BLaER1 treated with 17β-estradiol and CSF1 and Interleukin-3, amounts not matched to agents 10 nM and 100 nM (cell line): ENCODE data around the gene FARS2.
A peak's percentile ranks its signal among the peaks of the same experiment; 100 is the strongest.

Experiments used
- H3K27ac ChIP-seq, 11 experiments: shearing (Covaris generic); formaldehyde crosslinking; 2 replicates each; pipeline ENCODE4 v1.8.1; 2022
- H3K27me3 ChIP-seq, 11 experiments: shearing (Covaris generic); formaldehyde crosslinking; 2 replicates each; pipeline ENCODE4 v1.8.1; 2022
- H3K36me3 ChIP-seq, 11 experiments: shearing (Covaris generic); formaldehyde crosslinking; 2 replicates each; pipeline ENCODE4 v1.8.1; 2022
- H3K4me1 ChIP-seq, 10 experiments: shearing (Covaris generic); formaldehyde crosslinking; 2 replicates each; pipeline ENCODE4 v1.8.1; 2022
- H3K4me2 ChIP-seq, 11 experiments: shearing (Covaris generic); formaldehyde crosslinking; 2 replicates each; pipeline ENCODE4 v1.8.1; 2022
- H3K4me3 ChIP-seq, 10 experiments: shearing (Covaris generic); formaldehyde crosslinking; 2 replicates each; pipeline ENCODE4 v1.8.1; 2022
- H3K9ac ChIP-seq, 11 experiments: shearing (Covaris generic); formaldehyde crosslinking; 2 replicates each; pipeline ENCODE4 v1.8.1; 2022
- H3K9me3 ChIP-seq, 11 experiments: shearing (Covaris generic); formaldehyde crosslinking; replicated peaks in 1 of 11; 2 replicates each; pipeline ENCODE4 v1.8.1; 2022
- H4K20me1 ChIP-seq, 11 experiments: shearing (Covaris generic); formaldehyde crosslinking; 2 replicates each; pipeline ENCODE4 v1.8.1; 2022
- Cebpa-rat ChIP-seq, 11 experiments: shearing (Covaris generic); IDR thresholded peaks; 2 replicates each; pipeline ENCODE4 v1.8.1; 2022

The FARS2 gene

DNA sequence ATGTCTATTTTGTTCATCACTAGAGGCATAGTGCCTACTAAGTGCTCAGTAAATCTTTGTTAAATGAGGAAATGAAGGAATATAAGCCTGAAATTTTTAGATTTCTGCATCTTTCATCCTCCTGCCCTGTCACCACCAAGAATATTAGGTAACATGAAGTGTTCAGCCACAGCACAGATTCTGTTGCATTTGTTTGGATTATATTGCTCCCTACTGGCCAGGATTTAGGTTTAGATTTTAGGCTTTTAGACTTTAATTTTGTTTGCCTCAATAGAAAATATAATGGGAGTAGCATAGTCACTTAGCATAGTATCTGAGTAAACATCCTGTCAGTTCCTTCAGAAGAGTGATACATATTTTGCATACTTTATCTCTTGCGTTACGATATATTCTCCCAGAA lies 14.2 kb downstream of the FARS2 start:
- H3K27me3 ChIP-seq, result no peaks in the 10 kb centered on the region
- H4K20me1 ChIP-seq, result peaks cover 0 to 16% (median 0%) of the 10 kb centered on the region in 11 experiments; a peak in 5 of 22 replicates
- peaks cover 9 to 34% (median 21%) of the 10 kb centered on the region in 10 experiments for H3K4me1 ChIP-seq
- peaks cover 0 to 13% (median 0%) of the 10 kb centered on the region in 11 experiments; a peak in 4 of 22 replicates for H3K36me3 ChIP-seq
- H3K4me2 ChIP-seq, result no peak overlapping the region
- H3K4me3 ChIP-seq, result no peak overlapping the region
- no peak for TF ChIP-seq Cebpa-rat (IDR thresholded peaks at IDR 0.05)
- H3K9ac ChIP-seq, result no peak overlapping the region
- H3K27ac ChIP-seq, result no peak overlapping the region
- H3K9me3 ChIP-seq, result no peaks in the 10 kb centered on the region

- Histone ChIP-seq H3K27me3 (no peaks in the 10 kb centered on the region), H4K20me1 (peaks cover 0 to 11% (median 0%) of the 10 kb centered on the region in 11 experiments; a peak in 4 of 22 replicates), H3K27ac (no peak overlapping the region), H3K4me2 (no peak overlapping the region), H3K4me1 (peaks cover 9 to 34% (median 21%) of the 10 kb centered on the region in 10 experiments), H3K36me3 (peaks cover 0 to 13% (median 0%) of the 10 kb centered on the region in 11 experiments; a peak in 4 of 22 replicates), H3K9me3 (no peaks in the 10 kb centered on the region), H3K9ac (no peak overlapping the region), H3K4me3 (no peak overlapping the region)
- TF ChIP-seq Cebpa-rat (IDR thresholded peaks at IDR 0.05), result no peak
These were observed 15.3 kb downstream of the FARS2 start for GRCh38 chr6:5276581-5276980.

DNA sequence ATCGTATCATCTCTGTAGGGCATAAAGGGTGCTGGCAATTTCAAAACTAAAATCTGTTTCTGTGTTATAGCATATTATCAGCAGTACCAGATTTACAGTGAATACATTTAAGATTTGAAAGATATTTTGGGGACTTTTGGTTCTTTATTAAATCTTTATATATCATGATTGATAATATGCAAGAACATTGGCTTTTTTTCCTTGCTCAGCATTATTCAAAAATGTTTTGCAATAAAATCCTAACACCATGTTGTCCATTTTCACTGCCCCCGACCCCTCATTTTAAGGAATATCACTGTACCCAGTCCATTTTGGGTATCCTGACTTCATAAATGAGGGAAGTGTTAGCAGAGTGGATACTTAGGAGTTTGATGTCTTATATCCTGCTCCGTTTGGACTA lies 16.3 kb downstream of the FARS2 start:
- H3K4me3 ChIP-seq, result no peak overlapping the region
- TF ChIP-seq Cebpa-rat (IDR thresholded peaks at IDR 0.05), result no peak
- H3K27ac ChIP-seq, result no peak overlapping the region
- peaks cover 0 to 13% (median 0%) of the 10 kb centered on the region in 11 experiments; a peak in 4 of 22 replicates for H3K36me3 ChIP-seq
- H3K4me2 ChIP-seq, result no peak overlapping the region
- no peak overlapping the region for H3K9ac ChIP-seq
- H3K4me1 ChIP-seq, result peaks cover 9 to 34% (median 21%) of the 10 kb centered on the region in 10 experiments
- no peaks in the 10 kb centered on the region for H3K9me3 ChIP-seq
- peaks cover 0 to 11% (median 0%) of the 10 kb centered on the region in 11 experiments; a peak in 4 of 22 replicates for H4K20me1 ChIP-seq
- no peaks in the 10 kb centered on the region for H3K27me3 ChIP-seq

DNA sequence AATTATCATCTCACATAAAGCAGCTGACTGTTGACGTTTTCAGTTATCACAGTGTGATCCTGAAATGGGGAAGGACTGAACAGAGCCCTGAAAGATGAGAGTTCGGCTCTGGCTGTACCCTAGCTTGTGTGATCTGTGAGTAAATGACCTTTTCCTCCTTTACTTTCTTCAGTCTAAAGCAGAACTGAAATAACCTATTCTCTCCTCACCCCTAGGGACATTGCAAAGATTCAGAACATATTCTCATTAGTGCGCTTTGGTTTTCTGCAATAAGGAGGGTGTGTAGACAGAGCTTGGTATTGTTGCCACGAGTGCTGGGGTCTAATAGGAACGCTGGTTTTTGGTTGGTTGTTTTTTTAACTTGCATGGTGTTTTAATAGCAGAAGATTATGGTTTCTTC lies 16.7 kb downstream of the FARS2 start:
- Histone ChIP-seq H3K36me3 (peaks cover 0 to 13% (median 0%) of the 10 kb centered on the region in 11 experiments; a peak in 4 of 22 replicates), H3K4me2 (peak overlapping the region in 2 of 11 experiments; percentile 3 to 10; a peak in 4 of 22 replicates), H3K4me1 (peaks cover 12 to 33% (median 19%) of the 10 kb centered on the region in 10 experiments), H3K27me3 (no peaks in the 10 kb centered on the region), H3K9me3 (no peaks in the 10 kb centered on the region), H3K9ac (no peak overlapping the region), H3K4me3 (no peak overlapping the region), H3K27ac (no peak overlapping the region), H4K20me1 (peaks cover 0 to 11% (median 0%) of the 10 kb centered on the region in 11 experiments; a peak in 4 of 22 replicates)
- no peak for TF ChIP-seq Cebpa-rat (IDR thresholded peaks at IDR 0.05)

GRCh38 chr6:5278565-5279120 lies 17.3 kb downstream of the FARS2 start:
- no peaks in the 10 kb centered on the region for H3K9me3 ChIP-seq

GRCh38 chr6:5279891-5280338 lies 18.6 kb downstream of the FARS2 start:
- peaks cover 0 to 7% (median 0%) of the 10 kb centered on the region in 11 experiments; a peak in 3 of 22 replicates for H3K36me3 ChIP-seq
- TF ChIP-seq Cebpa-rat (IDR thresholded peaks at IDR 0.05), result no peak
- H3K4me1 ChIP-seq, result peaks cover 0 to 21% (median 10%) of the 10 kb centered on the region in 10 experiments; a peak in 12 of 20 replicates
- H3K9me3 ChIP-seq, result no peaks in the 10 kb centered on the region
- no peak overlapping the region for H3K9ac ChIP-seq
- H4K20me1 ChIP-seq, result peaks cover 0 to 10% (median 5%) of the 10 kb centered on the region in 11 experiments; a peak in 7 of 22 replicates
- no peak overlapping the region for H3K27ac ChIP-seq
- no peak overlapping the region for H3K4me3 ChIP-seq
- H3K27me3 ChIP-seq, result no peaks in the 10 kb centered on the region
- no peak overlapping the region for H3K4me2 ChIP-seq

More at GRCh38 chr6:5278565-5279120, 17.3 kb downstream of the FARS2 start:
- H3K4me2 ChIP-seq, result peak overlapping the region in 4 of 11 experiments; percentile 1 to 28 (median 10); a peak in 4 of 22 replicates
- H3K4me3 ChIP-seq, result no peak overlapping the region
- peaks cover 10 to 33% (median 16%) of the 10 kb centered on the region in 10 experiments; a peak in 19 of 20 replicates for H3K4me1 ChIP-seq
- H3K9ac ChIP-seq, result no peak overlapping the region
- peaks cover 0 to 13% (median 0%) of the 10 kb centered on the region in 11 experiments; a peak in 4 of 22 replicates for H3K36me3 ChIP-seq
- peaks cover 0 to 11% (median 0%) of the 10 kb centered on the region in 11 experiments; a peak in 5 of 22 replicates for H4K20me1 ChIP-seq
- no peak overlapping the region for H3K27ac ChIP-seq
- no peaks in the 10 kb centered on the region for H3K27me3 ChIP-seq
- TF ChIP-seq Cebpa-rat (IDR thresholded peaks at IDR 0.05), result no peak

- no peak overlapping the region for H3K4me3 ChIP-seq
- H3K27ac ChIP-seq, result no peak overlapping the region
- TF ChIP-seq Cebpa-rat (IDR thresholded peaks at IDR 0.05), result no peak
- no peak overlapping the region for H3K9ac ChIP-seq
- H3K4me1 ChIP-seq, result peaks cover 0 to 21% (median 10%) of the 10 kb centered on the region in 10 experiments; a peak in 11 of 20 replicates
- no peaks in the 10 kb centered on the region for H3K27me3 ChIP-seq
- H3K4me2 ChIP-seq, result no peak overlapping the region
- no peaks in the 10 kb centered on the region for H3K9me3 ChIP-seq
- H3K36me3 ChIP-seq, result peaks cover 0 to 7% (median 0%) of the 10 kb centered on the region in 11 experiments; a peak in 3 of 22 replicates
- peaks cover 0 to 19% (median 10%) of the 10 kb centered on the region in 11 experiments; a peak in 8 of 22 replicates for H4K20me1 ChIP-seq
These were observed 19.6 kb downstream of the FARS2 start for GRCh38 chr6:5280920-5281319.

GRCh38 chr6:5282191-5282623 lies 20.9 kb downstream of the FARS2 start:
- peaks cover 5 to 26% (median 10%) of the 10 kb centered on the region in 10 experiments; a peak in 19 of 20 replicates for H3K4me1 ChIP-seq
- no peaks in the 10 kb centered on the region for H3K9me3 ChIP-seq
- H3K4me2 ChIP-seq, result no peak overlapping the region
- H3K9ac ChIP-seq, result no peak overlapping the region
- H3K27me3 ChIP-seq, result no peaks in the 10 kb centered on the region
- H3K4me3 ChIP-seq, result no peak overlapping the region
- H3K36me3 ChIP-seq, result peaks cover 0 to 7% (median 0%) of the 10 kb centered on the region in 11 experiments; a peak in 3 of 22 replicates
- no peak overlapping the region for H3K27ac ChIP-seq
- H4K20me1 ChIP-seq, result peaks cover 0 to 29% (median 12%) of the 10 kb centered on the region in 11 experiments; a peak in 11 of 22 replicates
- TF ChIP-seq Cebpa-rat (IDR thresholded peaks at IDR 0.05), result no peak

- no peak overlapping the region for H3K27ac ChIP-seq
- no peak for TF ChIP-seq Cebpa-rat (IDR thresholded peaks at IDR 0.05)
- peaks cover 0 to 39% (median 14%) of the 10 kb centered on the region in 11 experiments; a peak in 12 of 22 replicates for H4K20me1 ChIP-seq
These were observed 23.8 kb downstream of the FARS2 start for GRCh38 chr6:5285081-5285480.

More at GRCh38 chr6:5285081-5285480, 23.8 kb downstream of the FARS2 start:
- Histone ChIP-seq H3K9me3 (peaks cover 0 to 6% (median 0%) of the 10 kb centered on the region in 11 experiments; a peak in 2 of 22 replicates), H3K27me3 (no peaks in the 10 kb centered on the region), H3K36me3 (0 out of 22 replicates have a peak, but pooled peaks cover 0 to 4% (median 0%) of the 10 kb centered on the region in 11 experiments), H3K4me3 (no peak overlapping the region), H3K9ac (no peak overlapping the region), H3K4me2 (no peak overlapping the region), H3K4me1 (peaks cover 3 to 25% (median 16%) of the 10 kb centered on the region in 10 experiments; a peak in 19 of 20 replicates)
